ENCODE measurements around the gene LAYN. TPM values are rescaled to one million over a fixed set of nuclear protein-coding genes. Genes with fewer than 3 reads are reported as not detected.

Gene LAYN
- total RNA-seq, 2 experiments from 2014 or later = 92.2 to 93.7 TPM

DNA sequence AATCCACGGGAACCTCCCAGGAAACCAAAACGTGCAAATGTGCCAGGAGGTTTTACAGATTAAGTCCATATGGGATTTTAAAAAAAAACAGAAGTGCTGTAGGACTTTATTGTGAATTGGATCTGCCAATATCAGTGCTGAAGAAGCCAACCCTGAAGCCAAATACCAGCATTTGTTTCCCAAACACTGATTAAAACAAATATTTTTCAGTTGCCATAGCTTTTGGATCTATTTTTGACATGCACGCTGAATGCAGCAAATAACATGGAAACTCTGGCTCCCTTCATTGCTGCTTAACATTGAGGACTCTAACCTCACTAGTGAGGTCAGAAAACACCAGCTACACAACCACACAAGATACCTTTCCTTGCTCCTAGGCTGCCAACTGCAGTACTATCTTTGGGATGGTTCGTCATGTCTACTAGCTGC is 33.3 kb downstream of the LAYN start:
- H3K27ac Mint-ChIP-seq = no peak overlapping the region
- intact Hi-C loops (cut with micrococcal nuclease) = no loop called here
- H3K36me3 Mint-ChIP-seq (ENCODE audit: low read depth) = no peaks in the 10 kb centered on the region
- POLR2A ChIA-PET = no interaction called here
- TF ChIP-seq CTCF (IDR thresholded peaks at IDR 0.05) = no peak
- no peaks in the 10 kb centered on the region for H3K9me3 Mint-ChIP-seq
- DNase-seq (no peak), ATAC-seq (no peak)
- no peak overlapping the region for H3K4me3 Mint-ChIP-seq
- no peaks in the 10 kb centered on the region for H3K4me1 Mint-ChIP-seq (ENCODE audit: low read depth)
- H3K27me3 Mint-ChIP-seq = peaks cover 3% of the 10 kb centered on the region
- CTCF ChIA-PET = interaction anchor here (0.8 to 1.1 kb wide), 2 partner anchors 14 to 119 kb away, joined by 3 read pairs; no protein-coding TSS in a partner anchor

- no peak for TF ChIP-seq CTCF (IDR thresholded peaks at IDR 0.05)
- Mint-ChIP-seq H3K27ac (no peak overlapping the region), H3K4me3 (peak overlapping the region; percentile 39), H3K36me3 (ENCODE audit: low read depth) (no peaks in the 10 kb centered on the region), H3K27me3 (peaks cover 3% of the 10 kb centered on the region), H3K4me1 (ENCODE audit: low read depth) (no peaks in the 10 kb centered on the region), H3K9me3 (no peaks in the 10 kb centered on the region)
- DNase-seq (peak; percentile 36), ATAC-seq (peak; percentile 78)
- intact Hi-C loops (cut with micrococcal nuclease) = no loop called here
- CTCF ChIA-PET = interaction anchor here (0.8 to 1.1 kb wide), 2 partner anchors 13 to 120 kb away, joined by 3 read pairs; no protein-coding TSS in a partner anchor
- POLR2A ChIA-PET = no interaction called here
These were observed 34.1 kb downstream of the LAYN start for GRCh38 chr11:111574373-111575225.

DNA sequence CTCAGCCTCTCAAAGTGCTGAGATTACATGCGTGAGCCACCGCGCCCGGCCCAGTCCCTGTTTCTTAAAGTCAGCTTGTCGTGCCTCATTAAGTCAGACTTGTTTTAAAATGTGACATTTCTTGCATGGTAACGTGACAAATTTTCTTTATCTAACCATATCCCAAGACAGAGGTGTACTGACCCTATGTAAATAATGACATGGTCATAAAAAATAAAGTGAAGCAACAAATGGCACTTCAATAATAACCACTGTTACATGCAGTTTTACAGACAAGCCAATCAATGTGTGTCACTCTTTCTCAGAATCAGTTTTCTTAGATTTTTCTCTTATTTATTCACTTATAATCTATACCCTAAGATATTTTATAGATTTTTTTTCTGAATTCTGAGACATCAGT is 35.2 kb downstream of the LAYN start:
- ChIA-PET CTCF (interaction anchor here (1.3 kb wide), 1 partner anchor 121 kb away, joined by 3 read pairs; no protein-coding TSS in a partner anchor), POLR2A (no interaction called here)
- Mint-ChIP-seq H3K4me3 (no peak overlapping the region), H3K9me3 (no peaks in the 10 kb centered on the region), H3K27me3 (peaks cover under 1% of the 10 kb centered on the region), H3K27ac (no peak overlapping the region), H3K36me3 (ENCODE audit: low read depth) (no peaks in the 10 kb centered on the region), H3K4me1 (ENCODE audit: low read depth) (peaks cover 1% of the 10 kb centered on the region)
- ATAC-seq (no peak), DNase-seq (no peak)
- TF ChIP-seq CTCF (IDR thresholded peaks at IDR 0.05) = no peak
- intact Hi-C loops (cut with micrococcal nuclease) = no loop called here

GRCh38 chr11:111577821-111578220 is 37.3 kb downstream of the LAYN start:
- TF ChIP-seq CTCF (IDR thresholded peaks at IDR 0.05) = no peak

GRCh38 chr11:111581341-111581740 is 40.8 kb downstream of the LAYN start:
- Mint-ChIP-seq H3K4me3 (no peak overlapping the region), H3K27ac (no peak overlapping the region), H3K9me3 (no peaks in the 10 kb centered on the region), H3K4me1 (ENCODE audit: low read depth) (peaks cover 4% of the 10 kb centered on the region), H3K36me3 (ENCODE audit: low read depth) (no peaks in the 10 kb centered on the region), H3K27me3 (peaks cover 3% of the 10 kb centered on the region)
- ATAC-seq (no peak), DNase-seq (no peak)
- intact Hi-C loops (cut with micrococcal nuclease) = no loop called here
- no peak for TF ChIP-seq CTCF (IDR thresholded peaks at IDR 0.05)
- CTCF ChIA-PET = interaction anchor here (0.8 kb wide), 1 partner anchor 126 kb away, joined by 3 read pairs; no protein-coding TSS in a partner anchor
- POLR2A ChIA-PET = no interaction called here

More at GRCh38 chr11:111577821-111578220, 37.3 kb downstream of the LAYN start:
- H3K9me3 Mint-ChIP-seq = no peaks in the 10 kb centered on the region
- no peak for ATAC-seq
- H3K27me3 Mint-ChIP-seq = no peaks in the 10 kb centered on the region
- no peak for DNase-seq
- H3K36me3 Mint-ChIP-seq (ENCODE audit: low read depth) = no peaks in the 10 kb centered on the region
- ChIA-PET POLR2A (interaction anchor here (0.6 kb wide), 1 partner anchor 65 kb away, joined by 3 read pairs; no protein-coding TSS in a partner anchor), CTCF (interaction anchor here (1.0 to 1.2 kb wide), 2 partner anchors 9 to 199 kb away, joined by 4 read pairs; no protein-coding TSS in a partner anchor)
- intact Hi-C loops (cut with micrococcal nuclease) = no loop called here
- H3K4me1 Mint-ChIP-seq (ENCODE audit: low read depth) = peaks cover 4% of the 10 kb centered on the region
- H3K27ac Mint-ChIP-seq = no peak overlapping the region
- no peak overlapping the region for H3K4me3 Mint-ChIP-seq

All from activated CD8-positive, alpha-beta T cell treated with anti-CD3 and anti-CD28 coated beads for 36 hours (primary cell).